Mesothelial cell of epicardium (in vitro differentiated cells): ENCODE measurements around the gene ZNF366. TPM values are rescaled to one million over a fixed set of nuclear protein-coding genes. Genes with fewer than 3 reads are reported as not detected.

Source experiments
- DNase-seq, 2 experiments: peaks; one replicate each; pipeline ENCODE4 v3.0.0; 2021; ENCODE audit warnings: low spot score in 2 of 2; ENCODE audit not compliant: unreplicated experiment in 2 of 2
- H3K27ac Mint-ChIP-seq: 2 replicates; pipeline ENCODE4 v1.8.0; 2021; ENCODE audit warnings: mixed read lengths
- H3K27me3 Mint-ChIP-seq: 2 replicates; pipeline ENCODE4 v1.8.0; 2021; ENCODE audit warnings: low read depth, mixed read lengths
- H3K36me3 Mint-ChIP-seq: 2 replicates; pipeline ENCODE4 v1.8.0; 2021; ENCODE audit warnings: mixed read lengths
- H3K4me1 Mint-ChIP-seq: 2 replicates; pipeline ENCODE4 v1.8.0; 2021; ENCODE audit warnings: mixed read lengths
- H3K4me3 Mint-ChIP-seq: 2 replicates; pipeline ENCODE4 v1.8.0; 2021; ENCODE audit warnings: mild to moderate bottlenecking, moderate library complexity, mixed read lengths
- H3K9me3 Mint-ChIP-seq: 2 replicates; pipeline ENCODE4 v1.8.0; 2021; ENCODE audit warnings: mixed read lengths
- total RNA-seq: library from RNA; stranded (reverse); gene quantifications from 3 replicates; pipeline ENCODE4 v1.2.1, GENCODE V29; 2021
- TF ChIP-seq, protein P1 (sequence below): fragments of 200-600 bp; sonication (generic); IDR thresholded peaks from one replicate; pipeline ENCODE4 v1.5.0; 2021; ENCODE audit warnings: antibody characterized with exemption; ENCODE audit not compliant: unreplicated experiment

The ZNF366 gene
- total RNA-seq, 1 donor from 2014 or later = not detected

DNA sequence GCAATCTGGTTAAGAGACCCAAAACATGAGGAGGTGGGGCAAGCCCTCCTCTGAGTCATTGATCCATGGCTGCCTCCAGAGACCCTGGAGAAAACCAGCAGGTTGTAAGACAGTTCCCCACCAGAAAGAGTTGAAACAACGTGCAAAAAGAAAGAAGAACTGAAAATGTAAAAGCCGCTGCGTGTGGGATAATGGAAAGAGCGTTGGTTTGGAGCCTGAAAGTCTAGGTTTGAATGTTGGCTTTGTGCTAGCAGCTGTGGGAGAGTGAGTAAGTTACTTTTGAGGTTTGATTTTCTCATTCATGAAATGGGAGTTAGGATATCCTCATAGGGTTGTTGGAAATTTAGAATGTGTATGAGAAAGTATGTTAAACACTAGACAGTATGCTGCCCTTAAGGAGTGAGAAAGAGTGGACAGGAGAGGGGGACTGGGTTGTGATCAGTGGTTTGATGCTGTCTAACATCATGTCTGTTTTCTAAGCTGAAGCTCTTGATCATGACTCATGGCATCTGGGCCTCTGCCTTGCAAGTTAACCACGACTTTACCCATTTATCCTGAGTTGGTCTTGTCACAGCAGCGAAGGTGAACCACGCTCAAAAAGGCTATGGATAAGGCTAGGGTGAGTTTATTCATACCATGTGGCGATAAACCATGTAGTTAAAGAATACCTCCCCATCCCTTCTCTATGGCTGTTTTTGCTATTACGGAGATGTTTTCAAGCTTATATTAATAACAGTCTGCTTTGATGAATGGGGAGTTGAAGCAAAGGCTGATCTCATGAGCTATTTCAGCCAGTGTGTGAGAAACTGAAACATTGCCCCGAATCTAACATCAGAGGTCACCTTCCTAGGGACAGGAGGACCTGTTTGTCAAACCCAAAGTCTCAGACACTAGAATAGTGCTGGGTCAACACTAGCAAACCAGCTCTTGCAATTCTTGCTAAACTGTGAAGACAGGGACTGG is 41.3 kb downstream of the ZNF366 start:
- TF ChIP-seq, protein P1, sequence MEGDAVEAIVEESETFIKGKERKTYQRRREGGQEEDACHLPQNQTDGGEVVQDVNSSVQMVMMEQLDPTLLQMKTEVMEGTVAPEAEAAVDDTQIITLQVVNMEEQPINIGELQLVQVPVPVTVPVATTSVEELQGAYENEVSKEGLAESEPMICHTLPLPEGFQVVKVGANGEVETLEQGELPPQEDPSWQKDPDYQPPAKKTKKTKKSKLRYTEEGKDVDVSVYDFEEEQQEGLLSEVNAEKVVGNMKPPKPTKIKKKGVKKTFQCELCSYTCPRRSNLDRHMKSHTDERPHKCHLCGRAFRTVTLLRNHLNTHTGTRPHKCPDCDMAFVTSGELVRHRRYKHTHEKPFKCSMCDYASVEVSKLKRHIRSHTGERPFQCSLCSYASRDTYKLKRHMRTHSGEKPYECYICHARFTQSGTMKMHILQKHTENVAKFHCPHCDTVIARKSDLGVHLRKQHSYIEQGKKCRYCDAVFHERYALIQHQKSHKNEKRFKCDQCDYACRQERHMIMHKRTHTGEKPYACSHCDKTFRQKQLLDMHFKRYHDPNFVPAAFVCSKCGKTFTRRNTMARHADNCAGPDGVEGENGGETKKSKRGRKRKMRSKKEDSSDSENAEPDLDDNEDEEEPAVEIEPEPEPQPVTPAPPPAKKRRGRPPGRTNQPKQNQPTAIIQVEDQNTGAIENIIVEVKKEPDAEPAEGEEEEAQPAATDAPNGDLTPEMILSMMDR = no peak
- DNase-seq = no peak
- Mint-ChIP-seq H3K27ac (no peak overlapping the region), H3K27me3 (no peaks in the 10 kb centered on the region), H3K4me1 (peaks cover 10% of the 10 kb centered on the region), H3K36me3 (no peaks in the 10 kb centered on the region), H3K4me3 (no peak overlapping the region), H3K9me3 (no peaks in the 10 kb centered on the region)

DNA sequence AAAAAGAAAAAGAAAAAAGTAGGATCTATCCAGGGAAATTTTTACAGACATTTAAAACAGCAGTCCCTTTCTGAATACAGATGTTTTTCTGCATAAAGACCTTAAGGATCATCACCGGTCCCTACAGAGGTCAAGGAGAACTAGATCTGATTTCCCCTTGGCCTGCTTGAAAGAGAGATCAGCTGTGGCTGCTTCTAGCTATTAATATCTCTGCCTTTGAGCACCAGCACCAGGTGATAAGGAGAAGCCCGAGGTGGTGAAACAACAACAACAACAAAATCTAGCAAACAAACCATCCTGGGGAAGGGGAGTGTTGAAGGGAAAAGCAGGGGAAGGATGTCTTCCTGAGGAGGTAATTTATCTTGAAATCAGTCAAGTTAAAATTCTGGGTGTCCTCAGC is 42.1 kb downstream of the ZNF366 start:
- Mint-ChIP-seq H3K27ac (no peak overlapping the region), H3K4me3 (no peak overlapping the region), H3K36me3 (no peaks in the 10 kb centered on the region), H3K27me3 (no peaks in the 10 kb centered on the region), H3K9me3 (no peaks in the 10 kb centered on the region), H3K4me1 (peaks cover 10% of the 10 kb centered on the region)
- TF ChIP-seq, protein P1 = no peak
- no peak for DNase-seq

DNA sequence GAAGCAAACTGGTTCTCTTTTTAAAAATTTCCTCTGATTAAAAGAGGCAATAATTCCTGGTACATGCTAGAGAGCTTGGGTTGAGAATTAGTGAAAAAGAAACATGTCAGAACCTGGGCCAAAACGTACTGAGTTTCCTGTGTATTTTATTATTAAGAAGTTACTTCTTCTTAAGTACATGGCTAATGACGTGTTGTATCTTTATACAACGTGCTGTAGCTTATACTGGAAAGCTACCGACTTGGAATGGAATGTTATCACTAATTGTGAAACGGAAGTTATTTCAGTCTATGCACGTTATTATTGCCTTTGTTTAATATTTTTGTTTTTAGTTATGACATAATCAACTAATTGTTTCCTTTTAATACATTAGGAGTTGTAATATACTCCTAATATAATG is 43.1 kb downstream of the ZNF366 start:
- no peak for DNase-seq
- H3K4me1 Mint-ChIP-seq = peaks cover 10% of the 10 kb centered on the region
- H3K4me3 Mint-ChIP-seq = no peak overlapping the region
- no peaks in the 10 kb centered on the region for H3K27me3 Mint-ChIP-seq
- H3K9me3 Mint-ChIP-seq = no peaks in the 10 kb centered on the region
- TF ChIP-seq, protein P1 = no peak
- H3K27ac Mint-ChIP-seq = no peak overlapping the region
- no peaks in the 10 kb centered on the region for H3K36me3 Mint-ChIP-seq

DNA sequence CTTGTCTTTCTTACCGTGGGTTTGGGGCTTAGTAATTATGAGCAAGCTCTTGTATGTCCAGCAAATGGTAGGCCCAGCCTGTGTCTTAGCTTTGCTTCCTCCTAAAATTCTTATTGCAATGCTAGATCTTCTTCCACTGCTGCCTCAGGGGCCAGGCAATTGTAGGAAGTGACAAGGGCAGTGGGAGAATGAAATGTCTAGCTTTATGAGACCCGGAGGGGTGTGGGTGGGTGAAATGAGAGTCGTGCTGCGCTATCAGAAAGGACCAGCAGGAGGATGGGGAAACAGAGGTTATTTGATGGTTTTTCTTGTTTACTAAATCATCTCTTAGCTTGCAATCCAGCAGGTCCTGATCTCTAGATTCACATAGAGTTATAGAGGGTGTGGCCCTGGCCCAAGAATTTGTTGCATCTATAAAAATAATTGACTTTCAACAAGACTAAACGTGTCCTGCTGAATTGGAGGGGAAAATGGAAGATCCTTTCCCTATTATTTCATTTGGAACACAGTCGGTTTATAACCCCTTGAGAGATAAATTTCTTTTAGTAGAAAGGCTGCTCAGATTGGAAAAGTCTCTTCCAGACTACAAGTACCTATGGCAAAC is 43.7 kb downstream of the ZNF366 start:
- no peak for DNase-seq
- no peaks in the 10 kb centered on the region for H3K36me3 Mint-ChIP-seq
- H3K27ac Mint-ChIP-seq = no peak overlapping the region
- no peak overlapping the region for H3K4me3 Mint-ChIP-seq
- H3K9me3 Mint-ChIP-seq = no peaks in the 10 kb centered on the region
- H3K4me1 Mint-ChIP-seq = peaks cover 7% of the 10 kb centered on the region
- TF ChIP-seq, protein P1 = peak; percentile 18
- H3K27me3 Mint-ChIP-seq = no peaks in the 10 kb centered on the region

DNA sequence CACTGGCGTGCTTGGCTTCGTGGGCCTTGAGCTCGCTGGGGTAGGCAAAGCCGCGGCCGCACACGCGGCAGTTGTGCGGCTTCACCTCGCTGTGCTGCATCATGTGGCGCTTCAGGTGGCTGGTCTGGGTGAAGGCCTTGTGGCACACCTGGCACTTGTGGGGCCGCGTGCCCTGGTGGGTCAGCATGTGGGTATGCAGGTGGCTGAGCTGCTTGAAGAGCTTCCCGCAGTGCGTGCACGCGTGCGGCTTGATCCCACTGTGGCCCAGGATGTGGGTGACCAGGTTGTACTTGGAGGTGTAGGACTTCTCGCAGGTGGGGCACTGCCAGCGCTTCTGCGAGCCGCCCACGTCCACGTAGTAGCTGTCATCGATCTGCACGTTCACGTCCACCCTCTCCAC is 46.8 kb downstream of the ZNF366 start:
- Mint-ChIP-seq H3K36me3 (no peaks in the 10 kb centered on the region), H3K4me1 (peaks cover 9% of the 10 kb centered on the region), H3K27ac (no peak overlapping the region), H3K9me3 (no peaks in the 10 kb centered on the region), H3K27me3 (no peaks in the 10 kb centered on the region), H3K4me3 (no peak overlapping the region)
- no peak for DNase-seq
- TF ChIP-seq, protein P1 = no peak
